ENCODE data around the gene NAALADL2. TPM values are rescaled to one million over a fixed set of nuclear protein-coding genes. Genes with fewer than 3 reads are reported as not detected.
A peak's percentile ranks its signal among the peaks of the same experiment; 100 is the strongest.

Gene NAALADL2
- total RNA-seq, 1 experiment from 2014 or later: 1.6 TPM

DNA sequence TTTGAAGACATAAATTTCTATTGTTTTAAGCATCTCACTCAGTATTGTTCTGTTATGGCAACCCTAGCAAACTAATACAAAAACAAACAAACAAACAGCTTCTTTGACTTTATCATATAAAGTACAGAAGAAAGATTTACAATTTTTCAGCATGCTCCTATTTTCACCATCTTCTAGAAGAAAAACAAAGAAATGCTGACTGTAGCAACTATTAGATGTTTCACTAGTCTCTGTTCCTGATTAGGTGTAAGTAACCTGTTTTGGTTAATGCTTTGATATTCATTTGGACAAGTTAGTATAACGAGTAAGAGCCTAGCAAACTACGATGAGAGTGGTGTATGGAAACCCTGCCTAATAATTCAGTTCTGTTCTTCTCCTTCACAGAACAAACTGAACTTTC lies 478.5 kb downstream of the NAALADL2 start:
- Mint-ChIP-seq H3K4me3 (no peak overlapping the region), H3K9me3 (no peaks in the 10 kb centered on the region), H3K4me1 (peaks cover 12 to 18% of the 10 kb centered on the region in 2 experiments), H3K36me3 (ENCODE audit: insufficient read depth in 1 of 3, low read depth in 3 of 3) (no peaks in the 10 kb centered on the region), H3K27me3 (ENCODE audit: low read depth) (no peaks in the 10 kb centered on the region), H3K27ac (peak overlapping the region in 1 of 3 experiments; percentile 80; a peak in 1 of 7 replicates)
- Histone ChIP-seq H2BK15ac (ENCODE audit: low read depth, low read length) (no peak overlapping the region), H3K56ac (ENCODE audit: insufficient read length, low read depth, low read length) (no peak overlapping the region), H2BK20ac (ENCODE audit: low read depth, low read length, poor library complexity, severe bottlenecking) (no peak overlapping the region), H4K91ac (ENCODE audit: insufficient read length, low read depth, low read length) (no peak overlapping the region), H2BK120ac (ENCODE audit: low read depth, low read length, poor library complexity, severe bottlenecking) (no peak overlapping the region), H3K27ac (ENCODE audit: insufficient read length, low read depth, low read length) (no peak overlapping the region), H3K9ac (ENCODE audit: extremely low read depth, insufficient read length, low read length) (no peak overlapping the region), H3K79me2 (ENCODE audit: insufficient read depth, low read length) (no peaks in the 10 kb centered on the region), H3T11ph (ENCODE audit: low read length) (no peak overlapping the region), H2BK12ac (ENCODE audit: insufficient read length, low read depth, low read length) (no peak overlapping the region), H4K20me1 (ENCODE audit: control insufficient read depth, insufficient read depth, insufficient read length) (no peaks in the 10 kb centered on the region), H4K5ac (ENCODE audit: insufficient read length, low read depth, low read length) (no peak overlapping the region), H3K23ac (ENCODE audit: insufficient read length, low read depth, low read length) (no peak overlapping the region), H3K23me2 (ENCODE audit: insufficient read length, low read depth, low read length, poor library complexity, severe bottlenecking) (no peaks in the 10 kb centered on the region), H3K4me2 (ENCODE audit: insufficient read depth, insufficient read length, low read length) (no peak overlapping the region), H3K4ac (ENCODE audit: low read depth, low read length) (no peak overlapping the region), H3K27me3 (ENCODE audit: insufficient read depth, low read length) (no peaks in the 10 kb centered on the region), H3K18ac (ENCODE audit: insufficient read length, low read depth, low read length) (no peak overlapping the region), H3K4me1 (ENCODE audit: insufficient read depth, low read length) (no peaks in the 10 kb centered on the region), H3K79me1 (ENCODE audit: insufficient read depth, low read depth, low read length, poor library complexity, severe bottlenecking) (no peaks in the 10 kb centered on the region), H3K14ac (ENCODE audit: insufficient read depth, low read length) (no peak overlapping the region), H3K9me3 (ENCODE audit: control insufficient read depth, low read depth, low read length) (no peaks in the 10 kb centered on the region), H2BK5ac (ENCODE audit: insufficient read length, low read length) (no peak overlapping the region), H2AK5ac (ENCODE audit: insufficient read length, low read length) (no peak overlapping the region), H4K8ac (replicated peaks; ENCODE audit: insufficient read length, low read depth, low read length) (no peak overlapping the region), H2AFZ (ENCODE audit: low read length) (no peak overlapping the region)
- TF ChIP-seq, protein P1, sequence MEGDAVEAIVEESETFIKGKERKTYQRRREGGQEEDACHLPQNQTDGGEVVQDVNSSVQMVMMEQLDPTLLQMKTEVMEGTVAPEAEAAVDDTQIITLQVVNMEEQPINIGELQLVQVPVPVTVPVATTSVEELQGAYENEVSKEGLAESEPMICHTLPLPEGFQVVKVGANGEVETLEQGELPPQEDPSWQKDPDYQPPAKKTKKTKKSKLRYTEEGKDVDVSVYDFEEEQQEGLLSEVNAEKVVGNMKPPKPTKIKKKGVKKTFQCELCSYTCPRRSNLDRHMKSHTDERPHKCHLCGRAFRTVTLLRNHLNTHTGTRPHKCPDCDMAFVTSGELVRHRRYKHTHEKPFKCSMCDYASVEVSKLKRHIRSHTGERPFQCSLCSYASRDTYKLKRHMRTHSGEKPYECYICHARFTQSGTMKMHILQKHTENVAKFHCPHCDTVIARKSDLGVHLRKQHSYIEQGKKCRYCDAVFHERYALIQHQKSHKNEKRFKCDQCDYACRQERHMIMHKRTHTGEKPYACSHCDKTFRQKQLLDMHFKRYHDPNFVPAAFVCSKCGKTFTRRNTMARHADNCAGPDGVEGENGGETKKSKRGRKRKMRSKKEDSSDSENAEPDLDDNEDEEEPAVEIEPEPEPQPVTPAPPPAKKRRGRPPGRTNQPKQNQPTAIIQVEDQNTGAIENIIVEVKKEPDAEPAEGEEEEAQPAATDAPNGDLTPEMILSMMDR (conservative IDR thresholded peaks at IDR 0.05): no peak
- WGBS (ENCODE audit: extremely low coverage, insufficient read length, low lambda C conversion rate): no CpG with 5 or more reads among the region's 2 CpGs
- no peak for DNase-seq

Measured in H9 (cell line).